Stimulated activated CD4-positive, alpha-beta T cell treated with anti-CD3 and anti-CD28 coated beads, Interleukin-15, amount 100 ng/mL, for 24 hours (primary cell): ENCODE results near the gene EVA1C.

ENCODE experiments used
- DNase-seq: peaks from one replicate; pipeline ENCODE4 v3.0.0-alpha.2; 2020

Gene EVA1C

GRCh38 chr21:32391755-32392154 lies 20.8 kb upstream of the EVA1C start:
- DNase-seq: no peak

GRCh38 chr21:32392299-32392879 lies 20.1 kb upstream of the EVA1C start:
- DNase-seq: peak; percentile 20

- DNase-seq: peak; percentile 97
Measured at GRCh38 chr21:32392880-32393676, 19.4 kb upstream of the EVA1C start, which contains the start of gene URB1. Gene URB1 (minus strand): TSS chr21:32393012. CDS start chr21:32392910, 102 bp downstream.

DNA sequence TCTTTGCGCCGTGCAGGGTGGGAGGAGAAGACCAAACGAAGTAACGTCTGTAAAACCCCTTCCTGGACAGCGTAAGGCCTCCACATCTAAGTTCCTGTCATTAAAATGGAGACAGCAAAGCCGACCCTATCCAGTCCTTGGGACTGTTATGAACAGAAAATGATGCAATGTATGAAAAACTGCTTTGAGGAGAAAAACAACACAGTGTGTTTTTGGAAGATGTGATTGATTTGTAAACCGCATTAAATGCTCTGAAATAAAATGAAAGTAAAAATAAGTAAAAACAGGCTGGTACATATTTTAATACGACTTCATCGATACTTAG lies 18.9 kb upstream of the EVA1C start:
- no peak for DNase-seq

DNA sequence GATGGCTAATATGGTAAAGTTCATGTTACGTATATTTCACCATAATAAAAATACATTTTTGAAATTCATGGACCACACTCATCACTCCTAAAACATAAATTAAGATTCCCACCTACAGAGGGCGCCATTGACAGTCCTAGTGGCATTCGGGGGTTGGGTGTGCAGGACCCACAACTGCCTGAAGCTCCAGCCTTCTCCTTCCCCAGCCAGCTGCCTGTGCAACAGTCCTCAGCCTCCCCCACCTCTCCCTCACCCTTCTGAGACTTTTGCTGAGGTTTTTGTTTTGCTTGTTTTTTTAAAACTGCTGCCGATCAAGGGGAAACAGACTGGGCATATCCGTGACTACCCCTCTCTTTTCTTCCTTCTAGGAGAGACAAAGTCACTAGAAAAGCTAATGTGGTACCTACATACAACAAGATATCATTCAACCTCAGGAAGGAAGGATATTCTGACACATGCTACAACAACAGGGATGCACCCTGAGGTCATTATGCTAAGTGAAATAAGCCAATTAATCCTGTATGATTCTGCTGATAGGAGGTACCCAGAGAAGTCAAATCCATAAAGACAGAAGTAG lies 9.2 kb upstream of the EVA1C start:
- peak; percentile 70 for DNase-seq

GRCh38 chr21:32406405-32406804 lies 6.1 kb upstream of the EVA1C start:
- DNase-seq: no peak

- no peak for DNase-seq
Measured at GRCh38 chr21:32410291-32410690, 2.2 kb upstream of the EVA1C start.

- DNase-seq: peak; percentile 4
Measured at GRCh38 chr21:32410916-32411315, 1.6 kb upstream of the EVA1C start.

GRCh38 chr21:32411350-32412161 lies 950 bp upstream of the EVA1C start:
- DNase-seq: peak; percentile 86

GRCh38 chr21:32413015-32413504 lies 554 bp downstream of the EVA1C start:
- peak; percentile 34 for DNase-seq

DNA sequence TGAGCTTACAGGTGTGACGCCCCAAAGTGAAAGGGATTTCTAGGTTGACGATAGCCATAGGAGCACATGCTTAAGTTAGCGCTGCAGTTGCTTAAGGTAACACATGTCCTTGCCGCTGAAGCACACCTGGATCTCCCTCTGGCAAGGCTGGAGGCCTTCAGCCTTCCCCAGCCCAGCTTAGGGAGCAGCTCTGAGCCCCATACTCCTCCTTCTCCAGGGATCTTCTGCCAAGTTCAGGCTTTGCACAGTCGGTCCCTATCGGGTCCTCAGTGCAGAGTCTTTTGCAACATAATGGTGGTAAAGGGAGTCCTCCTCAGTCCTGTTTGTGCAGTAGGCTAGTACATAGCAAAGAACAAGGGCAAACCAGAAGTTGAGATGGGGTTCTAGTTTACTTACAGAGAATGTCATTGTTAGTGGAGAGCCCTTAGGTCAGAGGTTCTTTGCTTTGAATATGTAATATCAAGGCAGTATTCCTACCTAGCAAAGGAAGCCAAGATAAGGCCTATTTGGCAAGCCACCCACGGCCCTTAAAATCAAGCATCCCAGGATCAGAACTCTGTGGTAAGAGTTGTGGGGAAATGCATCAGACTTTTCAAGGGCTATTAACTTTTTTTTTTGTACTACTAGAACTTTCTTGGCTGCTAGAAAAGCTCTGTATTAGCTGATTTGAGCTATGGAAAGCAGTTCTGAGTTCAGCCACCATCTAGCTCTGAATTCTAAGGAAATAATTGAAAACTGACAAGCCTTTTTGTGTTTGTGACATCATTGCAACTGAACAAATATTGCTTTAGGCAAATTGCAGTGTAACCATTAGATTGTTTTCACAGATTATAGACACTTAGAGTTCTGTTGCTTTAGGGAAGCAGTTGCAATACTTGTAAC lies 1.4 kb downstream of the EVA1C start:
- no peak for DNase-seq

DNA sequence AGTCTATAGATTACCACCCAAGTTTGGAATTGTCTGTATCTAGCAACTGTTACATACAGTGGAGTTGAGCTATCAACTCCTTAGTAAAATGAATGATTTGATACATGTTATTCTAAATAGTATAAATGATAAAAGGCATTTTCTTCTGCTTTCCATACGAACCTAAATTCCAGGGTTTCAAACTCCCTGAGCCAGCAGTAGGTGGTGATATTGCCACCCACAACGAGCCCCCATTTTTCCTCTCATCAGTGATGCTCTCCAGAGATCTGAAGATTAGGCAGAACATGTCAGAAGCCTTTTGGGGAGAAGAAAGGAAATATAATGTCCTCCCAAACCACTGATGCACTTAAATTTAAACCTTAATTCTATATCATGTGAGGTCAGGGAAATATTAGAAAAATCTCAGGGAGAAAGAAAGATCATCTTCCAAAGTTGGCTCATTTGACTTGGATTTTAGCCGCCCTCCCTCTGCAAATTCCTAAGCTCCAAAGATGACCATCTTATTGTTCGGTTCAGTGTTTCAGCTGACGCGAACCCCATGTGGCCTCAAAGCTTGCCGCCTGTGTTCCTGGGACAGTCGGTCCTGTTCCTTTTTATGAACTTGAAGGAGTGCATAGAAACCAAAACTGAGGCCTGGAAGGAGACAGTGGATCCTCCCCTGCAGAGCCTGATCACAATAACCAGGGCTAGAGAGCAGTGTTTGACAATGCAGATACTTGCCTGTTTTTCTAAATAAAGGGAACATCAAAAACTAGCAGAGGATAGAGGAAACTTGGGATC lies 2.3 kb downstream of the EVA1C start:
- DNase-seq: no peak

DNA sequence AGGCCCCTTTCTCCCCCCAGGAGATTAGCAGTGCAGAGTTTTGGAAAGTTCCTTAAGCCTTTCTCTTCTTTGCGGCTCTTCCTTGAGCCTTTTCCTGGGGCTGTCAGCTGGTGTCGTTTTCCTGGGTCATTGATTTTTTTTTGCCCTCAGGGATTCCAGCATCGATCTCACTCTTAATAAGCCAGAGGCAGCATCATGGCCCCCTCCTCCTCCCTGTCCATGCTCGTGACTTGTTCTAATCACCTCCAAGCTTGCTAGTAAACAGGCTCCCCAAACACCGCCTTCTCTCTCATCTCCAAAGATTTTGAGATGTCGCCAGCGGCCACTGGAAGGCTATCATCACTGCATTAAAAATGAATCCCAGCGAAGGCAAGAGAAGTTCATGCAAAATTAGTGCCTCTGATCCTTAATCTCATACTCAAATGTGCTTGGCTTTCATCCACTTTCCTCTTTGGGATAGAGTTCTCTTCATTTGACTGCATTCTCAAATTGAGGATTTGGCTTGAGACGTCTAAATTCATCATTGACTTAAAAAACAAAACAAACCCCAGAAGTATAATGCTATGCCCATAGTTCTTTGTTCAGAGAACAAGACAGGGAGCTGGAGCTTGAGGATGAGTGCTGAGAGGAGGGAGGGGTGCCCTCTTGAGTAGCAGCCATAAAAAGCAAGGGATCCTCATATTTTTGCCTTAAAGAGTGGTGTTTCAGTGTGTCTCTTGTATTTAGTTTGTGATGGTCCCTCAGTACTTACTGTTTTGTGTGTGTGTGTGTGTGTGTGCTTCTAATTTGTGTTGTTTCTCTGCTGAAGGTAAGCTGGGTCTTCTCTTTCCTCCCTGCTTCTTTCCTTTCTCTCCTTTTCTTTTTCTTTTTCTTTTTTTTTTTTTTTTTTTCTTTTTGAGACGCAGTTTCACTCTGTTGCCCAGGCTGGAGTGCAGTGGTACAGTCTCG lies 3.2 kb downstream of the EVA1C start:
- DNase-seq: no peak

GRCh38 chr21:32418146-32418545 lies 5.6 kb downstream of the EVA1C start:
- DNase-seq: no peak

DNA sequence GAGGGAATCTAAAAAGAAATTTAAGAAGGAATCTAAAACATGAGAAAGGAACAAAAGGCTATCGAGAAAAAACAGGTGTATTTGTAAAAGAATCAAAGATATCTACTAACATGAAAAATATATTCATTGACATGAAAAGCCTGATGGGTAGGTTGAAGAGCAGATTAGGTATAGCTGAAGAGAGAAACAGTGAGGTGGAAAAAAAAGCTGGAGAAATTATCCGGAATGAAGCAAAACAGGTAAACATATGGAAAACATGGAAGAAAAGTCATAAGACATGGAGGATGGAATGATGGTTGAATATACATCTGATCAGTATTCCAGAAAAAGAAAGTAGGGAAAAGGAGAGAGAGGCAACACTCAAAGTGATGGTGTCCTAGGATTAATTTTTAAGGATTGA lies 9.6 kb downstream of the EVA1C start:
- DNase-seq: no peak

DNA sequence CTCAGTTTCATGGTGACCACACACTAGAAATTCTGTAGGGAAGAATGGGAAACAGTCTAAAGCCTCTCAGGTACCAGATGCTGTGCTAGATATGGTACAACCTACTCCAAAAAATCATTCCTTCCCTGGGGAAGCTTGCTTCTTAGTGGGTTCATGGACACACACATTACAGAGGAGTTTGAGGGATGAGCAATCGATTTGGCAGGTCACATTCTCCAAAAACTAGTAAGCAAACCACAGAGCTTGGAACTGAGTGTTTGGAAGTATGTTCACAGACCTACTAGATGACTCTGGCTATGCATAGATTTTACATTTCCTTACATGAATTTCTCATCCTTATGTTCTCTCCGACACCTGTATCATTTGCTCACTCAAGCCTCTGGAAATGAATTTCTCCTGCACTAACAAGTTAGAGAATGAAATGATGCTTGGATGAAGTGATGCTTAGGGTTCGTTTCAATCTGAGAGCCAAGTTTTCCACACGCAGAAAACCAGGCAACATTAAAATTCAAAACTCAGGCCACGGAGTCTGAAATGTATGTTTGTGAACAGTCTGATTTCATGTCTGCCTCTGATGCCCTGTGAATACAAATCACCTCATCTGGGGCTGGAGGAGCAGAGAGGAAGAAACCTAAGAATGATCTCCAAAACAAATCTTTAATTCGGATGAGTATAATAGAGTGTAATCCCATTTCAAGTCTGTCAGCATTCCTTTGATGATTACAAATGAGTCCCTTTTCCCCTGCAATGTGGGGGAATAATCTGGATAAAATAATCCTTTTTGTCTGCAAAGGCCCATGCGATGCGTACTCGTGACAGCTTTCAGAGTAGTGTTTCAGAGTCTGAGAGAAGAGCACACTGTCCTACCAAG lies 11.0 kb downstream of the EVA1C start:
- DNase-seq: no peak

GRCh38 chr21:32424191-32424535 lies 11.7 kb downstream of the EVA1C start:
- no peak for DNase-seq

DNA sequence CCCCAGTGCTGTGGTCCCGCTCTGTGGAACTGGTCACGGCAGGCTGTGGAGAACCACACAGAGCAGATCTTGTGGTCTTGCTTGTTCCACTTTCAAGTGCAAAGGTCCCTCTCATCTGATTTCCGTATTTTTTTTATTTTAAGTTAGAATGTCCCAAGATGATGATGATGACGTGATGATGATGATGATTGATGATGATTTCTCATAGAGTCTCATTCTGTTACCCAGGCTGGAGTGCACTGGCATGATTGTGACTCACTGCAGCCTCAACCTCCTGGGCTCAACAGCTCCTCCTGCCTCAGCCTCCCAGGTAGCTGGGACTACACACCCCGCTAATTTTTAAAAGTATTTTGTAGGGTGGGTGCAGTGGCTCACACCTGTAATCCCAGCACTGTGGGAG lies 12.2 kb downstream of the EVA1C start:
- DNase-seq: no peak

DNA sequence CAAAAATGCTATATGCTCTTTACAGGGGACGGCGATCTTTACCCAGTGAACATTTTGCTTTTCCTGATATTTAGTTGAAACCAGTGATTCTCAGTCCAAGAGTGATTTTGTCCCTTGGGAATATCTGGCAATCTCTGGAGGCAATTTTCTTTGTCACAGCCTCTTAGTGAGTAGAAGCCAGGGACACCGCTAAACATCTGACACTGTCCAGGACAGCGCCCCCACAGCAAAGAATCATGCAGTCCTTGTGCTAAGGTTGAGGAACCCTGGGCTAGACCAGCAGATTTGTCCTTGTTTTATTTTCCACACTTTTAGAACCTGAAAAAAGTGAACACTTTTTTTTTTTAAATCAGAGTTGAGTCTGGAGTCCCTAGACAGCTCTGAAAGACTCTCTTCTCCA lies 13.1 kb downstream of the EVA1C start:
- DNase-seq: no peak
